GM12875 (cell line): Measurements from ENCODE around the gene HSD17B2.

ENCODE experiments used
- H3K4me3 ChIP-seq: one replicate; pipeline ENCODE4 v1.5.1; 2011; ENCODE audit warnings: low read depth, low read length, control low read depth
- TF ChIP-seq, protein P1 (sequence below): IDR thresholded peaks from 2 replicates; pipeline ENCODE4 v1.5.1; 2011; ENCODE audit warnings: low read depth, mild to moderate bottlenecking, control low read depth, inconsistent platforms, low read length, moderate library complexity, borderline replicate concordance; ENCODE audit not compliant: insufficient read depth

The HSD17B2 gene

DNA sequence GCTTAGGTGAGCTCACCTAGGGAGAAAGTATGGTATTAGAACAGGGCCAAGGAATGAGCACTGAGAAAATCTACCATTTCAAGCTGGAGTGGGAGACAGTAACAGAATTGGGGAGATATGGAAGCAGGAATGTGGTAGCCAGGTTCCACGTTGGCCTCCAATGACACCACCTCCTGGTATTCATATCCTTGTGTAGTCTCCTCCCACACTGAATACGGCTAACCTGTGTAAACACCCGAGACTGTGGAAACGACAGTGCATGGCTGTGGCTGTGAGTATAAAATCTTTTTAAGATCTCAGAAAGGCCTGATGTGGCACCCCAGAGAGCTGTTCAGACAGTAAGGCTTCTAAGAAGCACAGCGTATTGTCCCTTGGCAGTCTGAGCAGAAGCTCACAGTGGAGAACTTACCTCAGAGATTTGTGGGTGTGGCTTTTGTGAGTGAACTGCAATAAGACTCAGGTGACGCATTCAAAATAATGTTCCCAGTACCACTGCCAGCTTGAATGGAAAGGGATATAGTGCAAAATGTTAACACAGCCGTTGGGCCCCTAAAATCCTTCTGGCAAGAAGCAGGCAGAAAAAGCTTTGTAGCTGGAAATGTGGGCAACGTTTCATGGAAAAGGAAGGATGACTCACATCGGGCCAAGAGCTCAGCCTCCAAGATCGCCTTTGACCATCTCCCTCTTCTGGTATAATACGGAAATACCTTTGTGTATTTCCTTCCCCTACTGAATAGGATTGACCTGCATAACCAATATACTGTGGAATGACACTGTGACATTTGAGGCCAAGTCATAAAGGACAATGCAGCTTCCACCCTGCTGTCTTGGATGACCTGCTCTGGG, 38.2 kb upstream of the HSD17B2 start:
- H3K4me3 ChIP-seq: no peak overlapping the region

DNA sequence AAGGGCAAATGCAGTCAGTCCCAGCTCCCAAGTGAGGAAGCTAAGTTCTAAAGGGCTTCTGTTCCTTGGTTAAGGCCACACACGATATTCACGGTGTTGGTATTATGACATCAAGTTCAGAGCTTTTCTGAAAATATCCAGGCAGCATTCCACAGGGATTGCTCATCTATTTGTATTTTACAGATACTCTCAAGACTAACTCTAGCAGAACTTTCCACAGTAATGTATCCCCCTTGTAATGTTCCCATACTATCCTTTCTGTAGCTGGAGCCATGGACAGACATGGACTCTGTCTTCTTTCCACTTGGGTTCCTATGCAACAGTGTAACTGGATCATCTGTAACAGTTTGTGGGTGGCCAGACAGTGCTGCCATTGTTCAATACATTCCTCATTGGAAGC, 37.3 kb upstream of the HSD17B2 start:
- TF ChIP-seq, protein P1, sequence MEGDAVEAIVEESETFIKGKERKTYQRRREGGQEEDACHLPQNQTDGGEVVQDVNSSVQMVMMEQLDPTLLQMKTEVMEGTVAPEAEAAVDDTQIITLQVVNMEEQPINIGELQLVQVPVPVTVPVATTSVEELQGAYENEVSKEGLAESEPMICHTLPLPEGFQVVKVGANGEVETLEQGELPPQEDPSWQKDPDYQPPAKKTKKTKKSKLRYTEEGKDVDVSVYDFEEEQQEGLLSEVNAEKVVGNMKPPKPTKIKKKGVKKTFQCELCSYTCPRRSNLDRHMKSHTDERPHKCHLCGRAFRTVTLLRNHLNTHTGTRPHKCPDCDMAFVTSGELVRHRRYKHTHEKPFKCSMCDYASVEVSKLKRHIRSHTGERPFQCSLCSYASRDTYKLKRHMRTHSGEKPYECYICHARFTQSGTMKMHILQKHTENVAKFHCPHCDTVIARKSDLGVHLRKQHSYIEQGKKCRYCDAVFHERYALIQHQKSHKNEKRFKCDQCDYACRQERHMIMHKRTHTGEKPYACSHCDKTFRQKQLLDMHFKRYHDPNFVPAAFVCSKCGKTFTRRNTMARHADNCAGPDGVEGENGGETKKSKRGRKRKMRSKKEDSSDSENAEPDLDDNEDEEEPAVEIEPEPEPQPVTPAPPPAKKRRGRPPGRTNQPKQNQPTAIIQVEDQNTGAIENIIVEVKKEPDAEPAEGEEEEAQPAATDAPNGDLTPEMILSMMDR: no peak
- no peak overlapping the region for H3K4me3 ChIP-seq

More for the DNA sequence above, 38.2 kb upstream of the HSD17B2 start:
- TF ChIP-seq, protein P1: no peak

DNA sequence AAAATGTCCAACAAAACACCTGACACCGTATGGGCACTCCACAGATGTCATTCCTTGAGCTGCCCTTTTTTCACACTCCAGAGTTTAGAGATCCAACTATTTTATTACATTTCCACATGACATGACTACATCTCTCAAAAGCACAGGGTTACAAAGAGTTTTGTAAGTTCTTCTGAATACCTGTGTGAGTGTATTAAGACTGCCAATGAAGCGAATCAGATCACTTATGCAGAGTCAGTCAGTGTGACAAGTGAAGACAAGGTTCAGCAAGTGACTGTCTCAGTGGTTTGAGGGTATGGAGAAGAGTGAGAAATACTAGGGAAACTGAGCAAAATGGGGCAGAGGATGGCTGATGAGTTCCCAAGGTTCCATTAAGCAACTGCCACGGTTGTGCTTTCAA, 32.2 kb upstream of the HSD17B2 start:
- no peak overlapping the region for H3K4me3 ChIP-seq
- TF ChIP-seq, protein P1: no peak

DNA sequence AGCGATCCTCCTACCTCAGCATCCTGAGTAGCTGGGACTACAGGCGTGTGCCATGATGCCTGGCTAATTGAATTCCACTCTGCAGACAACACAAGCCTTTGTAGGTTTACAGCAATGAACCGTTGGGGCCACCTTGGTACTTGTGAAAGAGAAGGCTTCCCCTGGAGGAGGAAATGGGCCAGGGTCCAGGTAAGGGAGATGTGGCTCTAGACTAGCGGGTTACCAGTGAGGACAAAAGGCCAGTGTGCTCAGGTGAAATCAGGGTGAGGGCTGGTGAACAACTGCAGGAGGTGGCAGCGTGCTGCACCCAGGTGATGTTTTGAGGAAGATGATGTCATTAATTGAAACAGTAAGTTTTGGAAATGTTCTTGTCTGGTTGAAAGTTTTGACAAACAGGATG, 30.5 kb upstream of the HSD17B2 start:
- H3K4me3 ChIP-seq: no peak overlapping the region
- TF ChIP-seq, protein P1: no peak

DNA sequence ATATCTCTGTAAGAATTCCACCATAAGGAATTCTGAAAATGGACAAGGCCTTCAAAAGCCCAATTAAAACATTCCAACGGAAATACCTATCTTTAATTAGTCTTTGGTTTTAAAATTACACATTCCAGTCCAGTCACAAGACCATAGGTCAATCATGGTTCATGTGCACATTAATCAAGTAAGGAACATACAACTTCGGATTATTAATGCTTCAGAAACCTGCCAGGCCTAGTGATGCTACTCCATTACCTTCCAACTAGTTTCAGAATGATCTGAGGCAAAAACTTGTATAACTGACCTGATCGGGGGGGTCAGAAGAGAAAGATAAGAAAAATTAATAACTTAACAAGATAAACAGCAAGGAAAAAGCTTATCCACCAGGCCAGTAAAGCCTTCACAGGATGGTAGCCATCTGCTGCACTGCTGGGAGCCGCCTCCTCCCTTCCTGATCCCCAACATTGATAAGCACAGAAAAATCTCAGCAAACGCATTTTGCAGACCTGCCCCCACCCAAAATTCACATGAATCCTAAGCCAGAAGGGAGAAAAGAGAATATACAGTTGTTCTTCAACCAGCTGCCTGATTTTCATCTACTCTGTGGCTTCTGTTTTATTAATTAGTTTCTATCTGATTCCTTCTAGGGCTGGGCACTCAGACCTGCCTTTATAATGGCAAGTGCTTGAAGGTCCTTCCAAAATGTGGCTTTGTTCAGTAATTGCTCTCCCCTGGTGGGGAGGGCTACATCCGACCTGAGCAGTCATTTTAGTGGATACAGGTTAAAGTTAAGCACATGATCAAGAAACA, 29.8 kb upstream of the HSD17B2 start:
- H3K4me3 ChIP-seq: no peak overlapping the region
- TF ChIP-seq, protein P1: no peak

DNA sequence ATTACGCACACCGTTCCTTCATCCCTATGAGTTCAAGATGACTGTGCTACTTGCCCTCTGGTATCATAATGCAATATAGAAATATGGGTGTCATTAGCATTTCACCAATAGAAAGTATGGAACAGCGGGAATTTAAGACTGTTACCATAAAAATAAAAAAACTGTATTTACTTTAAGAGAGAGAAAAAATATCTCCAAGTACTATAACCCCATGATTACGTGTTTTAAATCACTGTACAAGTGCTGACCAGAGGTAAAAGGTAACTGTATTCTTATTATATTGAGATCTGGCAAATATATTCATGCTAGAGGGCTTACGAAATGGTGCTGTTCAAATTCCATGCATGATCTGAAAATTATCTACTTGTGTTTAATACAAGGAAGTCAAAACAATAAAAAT, 29.0 kb upstream of the HSD17B2 start:
- no peak overlapping the region for H3K4me3 ChIP-seq
- TF ChIP-seq, protein P1: no peak
